ENCODE results near the gene ANKK1.

GRCh38 chr11:113351068-113351450, 36.5 kb upstream of the ANKK1 start:
- TF ChIP-seq EZH2 (IDR thresholded peaks at IDR 0.05; ENCODE audit: insufficient read depth, low read length) = no peak
- TF ChIP-seq CTCF (IDR thresholded peaks at IDR 0.05; ENCODE audit: insufficient read depth, low read depth, low read length) = no peak
